Stomach smooth muscle (tissue), 2 donors: ENCODE results near the gene KAZN.

ENCODE experiments used
- H3K27ac ChIP-seq: one replicate; pipeline ENCODE4 v1.7.0; 2013; ENCODE audit warnings: mild to moderate bottlenecking, low read length, inconsistent platforms
- H3K27me3 ChIP-seq, 2 donors: one replicate each; pipeline ENCODE4 v1.7.0; 2013; ENCODE audit warnings: low read length in 2 of 2; ENCODE audit not compliant: insufficient read depth in 2 of 2, control insufficient read depth in 1 of 2
- H3K36me3 ChIP-seq, 2 donors: one replicate each; pipeline ENCODE4 v1.7.0; 2013; ENCODE audit warnings: low read length in 2 of 2; ENCODE audit not compliant: control insufficient read depth in 2 of 2, insufficient read depth in 2 of 2
- H3K4me1 ChIP-seq: one replicate; pipeline ENCODE4 v1.7.0; 2013; ENCODE audit warnings: low read length; ENCODE audit not compliant: control insufficient read depth, insufficient read depth
- H3K4me3 ChIP-seq, 2 donors: one replicate each; pipeline ENCODE4 v1.7.0; 2013; ENCODE audit warnings: low read length in 2 of 2
- H3K9ac ChIP-seq, 2 donors: one replicate each; pipeline ENCODE4 v1.7.0; 2013; ENCODE audit warnings: low read length in 2 of 2, mild to moderate bottlenecking in 1 of 2
- H3K9me3 ChIP-seq, 2 donors: one replicate each; pipeline ENCODE4 v1.7.0; 2013; ENCODE audit warnings: low read length in 2 of 2; ENCODE audit not compliant: control insufficient read depth in 2 of 2
- donor health status: healthy.
- donor health status: Pancreatic carcinoma.

The KAZN gene

DNA sequence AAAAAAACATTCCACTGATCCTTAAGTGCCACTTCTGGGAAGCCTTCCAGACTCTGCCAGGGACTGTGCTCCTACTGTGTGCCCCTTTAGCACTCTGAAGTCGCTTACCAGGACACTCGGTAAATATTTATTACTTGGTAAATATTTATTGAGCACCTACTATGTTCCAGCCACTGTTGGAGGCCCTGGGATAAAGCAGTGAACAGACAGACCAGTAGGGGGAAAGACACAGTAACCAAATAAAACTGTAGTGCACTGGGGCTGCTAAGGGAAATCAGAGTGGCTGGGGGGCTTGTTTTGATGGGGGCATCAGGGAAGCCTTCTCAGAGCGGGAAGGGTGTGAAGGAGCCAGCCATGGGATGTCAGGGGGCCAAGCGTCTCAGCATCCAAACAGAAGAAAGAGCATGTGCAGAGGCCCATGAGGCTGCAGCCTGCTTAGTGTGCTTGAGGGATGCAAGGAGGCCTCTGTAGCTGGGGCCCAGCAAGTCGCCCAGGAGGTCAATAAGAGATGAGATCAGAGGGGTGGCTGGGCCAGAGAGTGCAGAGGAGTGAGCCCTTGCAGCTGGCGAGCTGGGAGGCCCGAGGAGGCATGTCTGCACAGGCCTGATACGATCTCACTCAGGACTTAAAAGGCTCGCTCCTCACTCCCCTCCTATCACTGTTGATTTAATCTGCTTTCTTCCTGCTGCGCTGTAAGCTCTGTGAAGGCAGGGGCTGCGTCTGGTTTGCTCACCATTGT, 28.6 kb downstream of the KAZN start:
- no peak overlapping the region for H3K9ac ChIP-seq
- H3K27ac ChIP-seq, result no peak overlapping the region
- no peak overlapping the region for H3K4me3 ChIP-seq
- H3K4me1 ChIP-seq, result peaks cover 5% of the 10 kb centered on the region
- no peaks in the 10 kb centered on the region for H3K36me3 ChIP-seq
- H3K27me3 ChIP-seq, result no peaks in the 10 kb centered on the region
- H3K9me3 ChIP-seq, result no peaks in the 10 kb centered on the region

DNA sequence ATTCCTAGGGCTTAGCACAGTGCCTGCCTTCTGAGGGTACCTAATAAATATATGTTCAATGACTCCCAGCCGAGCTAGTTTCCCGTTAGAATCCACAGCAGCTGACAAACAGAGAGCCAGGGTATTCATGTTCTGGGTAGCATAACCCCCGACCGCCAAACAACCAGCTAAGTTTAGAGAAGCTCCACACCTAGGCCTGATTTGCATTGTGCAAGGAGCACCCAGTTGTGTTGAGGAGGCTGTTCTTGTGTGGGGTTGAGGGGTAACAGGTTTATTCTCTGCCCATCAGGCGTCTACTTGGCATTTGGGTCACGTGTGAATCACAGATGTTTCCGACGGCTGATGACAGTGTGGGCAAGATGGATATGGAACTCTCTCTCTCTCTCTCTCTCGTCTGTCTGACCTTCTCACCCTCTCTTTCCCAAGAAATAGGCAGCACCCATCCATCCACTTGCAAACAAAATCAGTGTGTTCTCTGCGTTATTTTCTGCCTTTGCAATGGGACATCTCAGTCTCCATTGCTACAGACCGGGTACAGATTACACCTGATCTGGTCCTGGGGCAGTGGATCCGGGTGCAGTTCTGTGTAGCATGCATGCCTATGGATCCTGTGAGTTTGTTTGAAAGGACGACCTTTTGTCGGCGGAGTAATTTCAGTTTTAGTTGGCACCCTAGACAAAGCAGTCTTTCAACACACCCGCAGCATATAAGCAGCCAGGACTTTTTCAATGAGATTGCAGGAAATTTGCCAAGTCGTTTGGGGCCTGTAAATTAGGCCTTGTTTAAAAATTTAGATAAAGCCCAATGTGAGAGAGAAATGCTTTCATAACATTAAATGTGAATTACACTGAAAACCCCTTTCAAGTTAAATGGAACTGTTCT, 29.4 kb downstream of the KAZN start:
- Histone ChIP-seq H3K9me3 (no peaks in the 10 kb centered on the region), H3K27me3 (no peaks in the 10 kb centered on the region), H3K4me3 (no peak overlapping the region), H3K36me3 (no peaks in the 10 kb centered on the region), H3K27ac (no peak overlapping the region), H3K4me1 (peaks cover 5% of the 10 kb centered on the region), H3K9ac (no peak overlapping the region)

GRCh38 chr1:14629363-14630014, 31.0 kb downstream of the KAZN start:
- no peaks in the 10 kb centered on the region for H3K36me3 ChIP-seq
- no peaks in the 10 kb centered on the region for H3K9me3 ChIP-seq
- H3K27me3 ChIP-seq, result no peaks in the 10 kb centered on the region
- no peak overlapping the region for H3K9ac ChIP-seq
- H3K27ac ChIP-seq, result no peak overlapping the region
- no peak overlapping the region for H3K4me3 ChIP-seq
- H3K4me1 ChIP-seq, result peaks cover 5% of the 10 kb centered on the region

DNA sequence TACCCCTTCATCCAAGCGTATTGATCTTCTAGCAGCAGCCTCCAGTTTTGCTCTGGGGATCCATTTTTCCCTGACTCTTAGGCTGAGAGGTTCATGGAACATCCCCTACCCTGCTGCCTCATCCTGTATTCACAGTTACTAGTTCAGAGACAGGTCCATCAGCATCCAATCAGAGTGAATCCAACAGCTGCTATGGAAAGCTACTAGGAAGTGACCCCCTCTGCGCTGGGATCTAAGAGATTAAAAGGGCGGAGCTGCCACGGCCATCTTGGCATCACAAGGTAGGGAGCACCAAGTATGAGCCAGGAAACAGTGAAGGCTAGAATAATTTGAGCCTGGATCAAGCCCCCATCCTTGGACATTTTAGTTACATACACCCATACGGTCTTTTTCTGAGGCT, 32.5 kb downstream of the KAZN start:
- Histone ChIP-seq H3K36me3 (no peaks in the 10 kb centered on the region), H3K4me1 (peaks cover 5% of the 10 kb centered on the region), H3K27ac (no peak overlapping the region), H3K9me3 (no peaks in the 10 kb centered on the region), H3K9ac (no peak overlapping the region), H3K4me3 (no peak overlapping the region), H3K27me3 (peaks cover 4% of the 10 kb centered on the region in 2 donors)

DNA sequence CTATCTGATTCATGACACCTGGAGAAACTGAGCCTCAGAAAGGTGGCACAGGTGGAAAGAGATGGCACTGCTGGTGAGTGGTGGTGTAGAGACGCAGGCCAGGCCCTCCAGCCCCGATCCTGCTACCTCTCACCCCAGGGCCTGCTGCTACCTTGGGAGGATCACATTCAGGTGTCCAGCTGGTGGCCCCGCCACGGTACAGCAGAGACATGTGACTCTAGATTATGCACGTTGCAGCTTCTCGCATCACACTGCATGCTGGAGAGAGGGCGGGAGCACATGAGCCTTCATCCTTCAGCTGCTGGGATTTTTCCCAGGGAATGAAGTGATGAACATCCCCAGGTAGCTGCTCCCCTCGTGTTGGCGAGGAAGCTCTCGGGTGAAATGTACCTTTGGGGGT, 32.9 kb downstream of the KAZN start:
- H3K36me3 ChIP-seq, result no peaks in the 10 kb centered on the region
- no peaks in the 10 kb centered on the region for H3K9me3 ChIP-seq
- no peak overlapping the region for H3K4me3 ChIP-seq
- H3K27ac ChIP-seq, result no peak overlapping the region
- H3K27me3 ChIP-seq, result peaks cover 4% of the 10 kb centered on the region in 2 donors
- no peak overlapping the region for H3K9ac ChIP-seq
- H3K4me1 ChIP-seq, result peaks cover 5% of the 10 kb centered on the region

DNA sequence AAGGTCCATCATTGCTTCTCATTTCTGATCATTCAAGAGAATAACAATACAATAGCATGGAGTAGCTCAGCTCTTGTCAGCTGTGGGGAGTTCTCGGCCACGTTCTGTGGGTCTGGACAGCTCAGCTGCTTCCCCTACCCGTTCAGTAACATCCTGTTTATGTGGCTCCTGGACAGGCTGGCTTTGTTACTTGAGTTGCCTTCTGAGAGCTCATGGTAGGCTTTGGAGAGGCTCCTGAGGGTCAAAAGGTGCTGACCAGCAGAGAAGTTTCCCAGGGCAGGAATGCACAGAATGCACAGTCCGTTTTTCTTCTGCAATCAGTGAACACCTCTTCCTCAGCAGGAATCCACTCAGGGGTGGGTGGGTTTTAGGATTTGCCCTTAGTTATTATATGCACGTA, 36.0 kb downstream of the KAZN start:
- Histone ChIP-seq H3K36me3 (no peaks in the 10 kb centered on the region), H3K9ac (no peak overlapping the region), H3K27ac (no peak overlapping the region), H3K9me3 (no peaks in the 10 kb centered on the region), H3K27me3 (peaks cover 4 to 5% of the 10 kb centered on the region in 2 donors), H3K4me1 (no peaks in the 10 kb centered on the region), H3K4me3 (no peak overlapping the region)

- Histone ChIP-seq H3K9ac (no peak overlapping the region), H3K9me3 (no peaks in the 10 kb centered on the region), H3K4me3 (no peak overlapping the region), H3K27me3 (peaks cover 4 to 5% of the 10 kb centered on the region in 2 donors), H3K27ac (no peak overlapping the region), H3K36me3 (no peaks in the 10 kb centered on the region), H3K4me1 (no peaks in the 10 kb centered on the region)
These were observed 36.9 kb downstream of the KAZN start for GRCh38 chr1:14635421-14635820.

DNA sequence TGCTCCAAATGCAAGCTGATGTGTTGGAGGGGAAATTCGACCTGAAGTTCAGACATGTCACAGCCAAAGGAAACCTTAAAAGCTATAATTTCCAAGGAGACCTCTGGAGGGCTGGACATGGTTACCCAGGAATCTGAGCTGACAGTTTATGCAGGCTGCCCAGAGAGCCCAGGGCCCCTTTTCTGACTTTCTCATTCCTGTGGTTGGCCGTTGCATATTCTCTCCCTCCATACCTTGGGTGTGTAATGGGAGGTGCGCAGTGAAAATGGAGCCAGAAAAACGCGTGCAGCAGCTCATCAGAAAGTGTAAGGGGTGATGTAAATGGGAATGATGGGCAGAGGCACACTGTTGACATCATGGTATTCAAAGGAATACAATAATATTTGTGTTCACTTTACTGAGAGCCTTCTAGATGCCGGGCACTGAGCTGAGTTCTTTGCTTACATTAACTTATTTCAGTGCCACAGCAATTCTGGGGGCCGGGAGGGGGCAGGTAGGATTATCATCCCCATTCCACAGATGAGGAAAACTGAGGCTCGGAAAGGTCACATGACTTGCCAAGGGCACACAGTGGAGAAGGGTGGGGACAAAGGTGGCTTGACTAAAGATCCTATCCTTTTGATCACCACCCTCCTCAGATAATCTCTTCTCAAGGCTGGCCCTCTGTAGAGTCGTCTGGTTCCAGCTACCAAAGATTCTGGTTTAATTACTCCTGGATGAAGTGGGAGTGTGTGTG, 38.6 kb downstream of the KAZN start:
- Histone ChIP-seq H3K27me3 (peaks cover 4 to 5% of the 10 kb centered on the region in 2 donors), H3K36me3 (no peaks in the 10 kb centered on the region), H3K4me3 (no peak overlapping the region), H3K27ac (no peak overlapping the region), H3K4me1 (no peaks in the 10 kb centered on the region), H3K9me3 (no peaks in the 10 kb centered on the region), H3K9ac (no peak overlapping the region)

DNA sequence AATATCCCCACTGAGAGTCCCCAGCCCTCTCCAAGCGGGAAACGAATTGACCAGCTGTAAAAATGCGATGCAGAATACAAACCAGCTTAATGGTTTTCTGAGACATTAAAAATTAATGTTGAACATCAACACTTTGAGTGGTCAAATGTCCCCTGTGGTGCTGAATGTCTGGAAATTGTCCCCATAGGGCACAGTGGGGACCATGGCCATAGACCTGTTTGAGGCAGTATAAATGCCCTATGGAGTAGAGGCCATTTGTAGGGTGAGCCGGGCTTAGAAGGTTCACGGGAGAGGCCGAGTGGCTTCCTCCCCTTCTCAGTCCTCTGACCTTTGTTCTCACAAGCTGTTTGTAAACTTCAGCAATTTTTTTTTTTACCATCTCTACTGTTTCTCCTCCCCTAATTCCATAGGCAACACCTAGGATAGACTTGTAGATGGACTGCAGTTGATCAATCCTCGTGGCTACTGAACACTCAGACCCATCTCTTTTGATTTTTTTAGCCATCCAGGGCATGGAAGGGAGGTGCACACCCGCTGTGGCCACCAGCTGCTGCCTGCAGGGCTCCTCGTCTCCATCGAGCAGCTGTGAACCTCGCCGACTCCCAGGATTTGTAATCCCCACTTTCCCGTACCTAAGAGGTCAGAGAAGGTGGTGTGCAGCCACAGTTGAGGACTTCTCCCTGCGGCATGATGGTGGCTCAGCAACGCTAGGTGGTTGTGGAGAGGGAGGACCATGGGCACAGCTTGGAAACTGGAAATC, 41.0 kb downstream of the KAZN start:
- Histone ChIP-seq H3K36me3 (no peaks in the 10 kb centered on the region), H3K4me1 (no peaks in the 10 kb centered on the region), H3K27me3 (peaks cover 4 to 5% of the 10 kb centered on the region in 2 donors), H3K9me3 (peaks cover 0 to 3% of the 10 kb centered on the region in 2 donors), H3K27ac (no peak overlapping the region), H3K9ac (no peak overlapping the region), H3K4me3 (no peak overlapping the region)

DNA sequence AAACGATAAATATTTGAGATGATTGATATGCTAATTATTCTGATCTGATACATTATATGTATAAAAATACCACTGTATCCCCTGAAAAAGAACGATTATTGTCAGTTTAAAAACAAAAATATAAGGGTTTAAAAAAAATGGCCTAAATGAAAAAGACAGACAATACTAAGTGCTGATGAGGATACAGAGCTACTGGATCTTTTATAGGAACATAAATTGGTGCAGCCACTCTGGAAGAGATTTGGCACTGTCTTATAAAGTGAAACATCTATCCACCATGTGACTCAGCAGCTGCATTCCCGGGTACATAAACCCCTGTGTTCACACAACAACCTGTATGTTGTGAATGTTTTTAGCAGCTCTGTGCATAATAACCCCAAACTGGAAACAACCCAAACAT, 44.2 kb downstream of the KAZN start:
- no peaks in the 10 kb centered on the region for H3K36me3 ChIP-seq
- no peak overlapping the region for H3K4me3 ChIP-seq
- no peak overlapping the region for H3K27ac ChIP-seq
- H3K9ac ChIP-seq, result no peak overlapping the region
- peaks cover 0 to 2% of the 10 kb centered on the region in 2 donors for H3K27me3 ChIP-seq
- H3K4me1 ChIP-seq, result no peaks in the 10 kb centered on the region
- H3K9me3 ChIP-seq, result peaks cover 0 to 3% of the 10 kb centered on the region in 2 donors
